Superior temporal gyrus (tissue), 1 donor: Measurements from ENCODE around the gene MYBPC1.
"Not testable (repeated sequence)": the region's sequence is repeated elsewhere in the genome, so short reads cannot be mapped to it uniquely, and the experiment has no call there.

ENCODE experiments used
- DNase-seq: peaks from one replicate; pipeline ENCODE4 v3.0.0-alpha.2; 2016; ENCODE audit errors: extremely low spot score

MYBPC1 gene

GRCh38 chr12:101653503-101653902, 58.7 kb downstream of the MYBPC1 start:
- DNase-seq, result no peak

DNA sequence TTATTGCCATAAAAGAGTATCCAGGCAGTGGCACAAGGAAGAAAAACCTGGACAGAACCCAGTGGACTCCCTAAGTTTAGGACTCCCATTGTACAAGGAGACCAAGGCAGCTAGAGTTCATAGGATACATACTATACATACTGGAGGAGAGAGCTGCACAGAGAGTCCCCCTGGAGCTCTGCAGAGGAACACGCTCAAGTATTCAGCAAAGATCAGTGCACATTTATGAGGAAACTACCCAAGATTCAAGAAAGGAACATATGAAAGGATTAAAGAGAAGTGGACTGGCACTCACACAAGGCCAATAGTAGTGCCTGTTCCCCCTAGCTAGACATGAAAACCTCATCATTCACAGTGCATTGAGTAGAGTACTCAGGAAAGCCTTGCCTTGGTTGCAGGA, 59.7 kb downstream of the MYBPC1 start:
- no peak for DNase-seq

GRCh38 chr12:101655393-101655792, 60.6 kb downstream of the MYBPC1 start:
- no peak for DNase-seq

DNA sequence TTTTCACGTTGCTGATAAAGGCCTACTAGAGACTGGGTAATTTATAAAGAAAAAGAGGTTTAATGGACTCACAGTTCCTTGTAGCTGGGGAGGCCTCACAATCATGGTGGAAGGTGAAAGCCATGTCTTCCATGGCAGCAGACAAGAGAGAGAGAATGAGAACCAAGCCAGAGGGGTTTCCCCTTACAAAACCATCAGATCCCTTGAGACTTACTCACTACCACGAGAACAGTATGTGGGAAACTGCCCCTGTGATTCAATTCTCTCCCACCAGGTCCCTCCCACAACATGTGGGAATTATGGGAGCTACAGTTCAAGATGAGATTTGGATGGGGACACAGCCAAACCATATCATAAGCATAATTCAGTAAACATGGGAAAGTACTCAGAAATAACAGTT, 65.9 kb downstream of the MYBPC1 start:
- not testable (repeated sequence) for DNase-seq

DNA sequence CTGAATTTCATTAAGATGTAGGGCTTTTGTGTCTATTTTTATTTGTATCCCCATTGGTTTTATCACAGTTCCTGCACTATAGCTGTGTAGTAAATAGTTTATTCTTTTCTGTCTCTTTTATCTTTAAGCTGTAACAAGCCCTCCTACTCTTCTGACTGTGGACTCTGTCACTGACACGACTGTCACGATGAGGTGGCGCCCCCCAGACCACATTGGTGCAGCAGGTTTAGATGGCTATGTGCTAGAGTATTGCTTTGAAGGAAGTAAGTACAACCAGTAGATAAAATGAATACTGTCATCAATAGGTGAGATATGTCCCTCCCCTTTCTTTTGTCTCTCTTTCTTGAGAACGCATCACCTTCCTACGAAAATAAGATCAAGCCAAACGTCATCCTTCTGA, 68.5 kb downstream of the MYBPC1 start:
- no peak for DNase-seq

- no peak for DNase-seq
Measured at GRCh38 chr12:101664992-101665391, 70.2 kb downstream of the MYBPC1 start.

GRCh38 chr12:101666052-101666728, 71.4 kb downstream of the MYBPC1 start:
- no peak for DNase-seq

GRCh38 chr12:101667591-101667990, 72.8 kb downstream of the MYBPC1 start:
- DNase-seq, result no peak

DNA sequence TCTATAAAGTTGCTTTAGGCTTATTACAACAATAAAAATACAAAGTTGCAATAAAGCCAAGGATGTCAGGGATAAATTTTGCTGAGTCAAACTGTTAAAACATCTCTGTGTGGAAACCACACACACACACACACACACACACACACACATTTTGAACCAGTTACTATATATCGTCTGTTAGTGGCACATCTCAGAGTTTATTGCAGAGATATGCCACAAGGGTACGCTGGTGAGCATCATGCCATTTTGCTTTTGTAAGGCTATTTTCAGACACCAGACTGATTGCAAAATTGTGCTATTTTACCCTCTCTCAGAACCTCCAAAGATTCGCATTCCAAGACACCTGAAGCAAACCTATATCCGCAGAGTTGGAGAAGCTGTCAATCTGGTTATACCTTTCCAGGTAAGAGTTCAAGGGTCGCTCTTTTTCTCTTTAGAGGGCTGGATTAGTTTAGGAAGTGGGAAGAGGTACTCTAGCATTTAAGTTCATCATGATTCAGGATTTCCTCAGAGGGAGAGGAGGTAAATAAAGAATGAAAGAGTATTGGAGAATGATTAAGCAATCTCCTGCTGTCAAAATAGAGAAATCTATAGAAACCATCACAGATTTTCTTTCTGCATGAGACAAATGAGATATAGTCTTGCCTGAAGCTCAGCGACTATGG, 75.4 kb downstream of the MYBPC1 start:
- DNase-seq, result no peak

- DNase-seq, result no peak
Measured at GRCh38 chr12:101671157-101671791, 76.5 kb downstream of the MYBPC1 start.

DNA sequence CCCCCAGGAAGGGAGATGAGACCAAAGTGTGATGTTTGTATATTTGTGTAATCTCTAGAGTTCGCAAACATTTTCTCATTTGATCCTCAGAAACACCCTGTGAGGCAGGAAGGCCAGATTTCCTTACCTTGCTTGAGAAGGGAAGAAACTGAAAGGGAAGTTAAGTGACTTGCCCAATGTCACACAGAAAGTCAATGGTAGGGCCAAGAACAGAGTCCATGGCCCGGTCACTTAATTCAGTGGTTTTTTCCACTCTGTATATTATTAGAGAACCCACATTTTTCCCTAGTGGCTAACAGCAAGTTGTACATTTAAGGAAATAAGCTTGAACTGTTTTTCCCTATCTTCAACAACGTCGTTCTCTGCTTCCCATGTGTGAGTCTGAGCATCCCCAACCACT, 77.1 kb downstream of the MYBPC1 start:
- DNase-seq, result no peak

- no peak for DNase-seq
Measured at GRCh38 chr12:101675555-101675954, 80.8 kb downstream of the MYBPC1 start.

GRCh38 chr12:101676497-101676896, 81.7 kb downstream of the MYBPC1 start:
- not testable (repeated sequence) for DNase-seq

DNA sequence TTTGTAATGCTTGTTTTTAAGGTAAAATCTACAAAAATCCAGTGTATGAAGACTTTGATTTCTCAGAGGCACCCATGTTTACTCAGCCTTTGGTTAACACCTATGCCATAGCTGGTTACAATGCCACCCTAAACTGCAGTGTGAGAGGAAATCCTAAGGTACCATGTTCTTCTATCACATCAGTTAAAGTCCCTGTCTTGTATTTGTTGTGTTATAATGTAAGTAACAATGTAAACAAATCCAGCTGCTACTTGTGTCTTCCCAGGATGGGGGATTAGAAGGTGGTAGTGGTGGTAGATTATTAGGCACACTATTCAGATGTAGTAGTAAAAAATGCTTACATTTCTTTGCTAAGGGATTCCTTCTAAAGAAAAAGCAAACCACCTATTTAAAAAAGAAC, 83.3 kb downstream of the MYBPC1 start:
- no peak for DNase-seq

GRCh38 chr12:101680240-101680639, 85.5 kb downstream of the MYBPC1 start:
- DNase-seq, result no peak

GRCh38 chr12:101680647-101681046, 85.9 kb downstream of the MYBPC1 start:
- no peak for DNase-seq

GRCh38 chr12:101681627-101682026, 86.9 kb downstream of the MYBPC1 start:
- DNase-seq, result not testable (repeated sequence)

GRCh38 chr12:101685092-101685491, 90.3 kb downstream of the MYBPC1 start:
- no peak for DNase-seq

DNA sequence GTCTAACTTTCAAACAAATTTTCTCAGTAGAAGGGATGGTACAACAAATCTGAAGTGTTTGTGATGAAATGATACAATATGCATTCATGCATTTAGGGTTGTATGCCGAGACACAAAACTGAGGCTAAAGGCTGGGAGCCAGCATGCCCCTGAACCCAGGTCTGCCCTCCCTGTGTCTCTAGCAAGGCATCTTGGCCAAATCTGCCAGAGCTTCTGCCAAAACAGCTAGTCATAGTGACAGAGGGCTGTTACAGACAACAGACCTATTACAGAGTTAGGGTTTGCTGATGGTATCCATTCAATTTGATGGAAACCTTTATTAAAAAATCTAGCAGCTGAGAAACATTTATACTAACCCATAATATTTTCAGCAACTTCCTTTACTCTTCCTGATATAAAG, 91.4 kb downstream of the MYBPC1 start:
- no peak for DNase-seq

- DNase-seq, result no peak
Measured at GRCh38 chr12:101690544-101691098, 95.8 kb downstream of the MYBPC1 start.

DNA sequence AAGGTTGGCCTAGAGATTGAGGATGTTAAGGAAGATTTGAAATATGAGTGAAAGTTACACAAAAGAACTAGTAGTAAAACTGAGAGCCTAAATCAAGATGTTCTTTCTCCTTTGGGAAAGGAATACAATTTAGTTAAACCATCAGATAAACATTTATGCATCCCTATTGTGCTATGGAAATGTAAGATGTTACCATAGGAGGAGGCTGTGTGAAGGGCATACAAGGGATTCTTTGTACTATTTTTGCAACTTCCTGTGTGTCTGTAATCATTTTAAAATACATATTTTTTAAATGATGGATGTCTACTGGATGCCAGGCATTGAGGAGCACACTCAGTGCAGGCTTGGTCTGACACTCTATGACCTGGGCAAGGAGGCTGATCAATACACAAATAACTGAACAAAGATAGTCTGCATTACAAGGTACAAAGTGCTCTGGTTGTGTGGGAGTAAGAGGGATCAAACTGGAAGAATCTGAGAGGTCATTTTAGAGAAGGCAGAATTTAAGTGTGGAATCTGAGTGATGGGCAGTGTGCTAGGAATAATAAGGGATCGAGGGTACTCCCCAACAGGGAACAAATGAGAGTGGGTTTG, 96.8 kb downstream of the MYBPC1 start:
- DNase-seq, result no peak

DNA sequence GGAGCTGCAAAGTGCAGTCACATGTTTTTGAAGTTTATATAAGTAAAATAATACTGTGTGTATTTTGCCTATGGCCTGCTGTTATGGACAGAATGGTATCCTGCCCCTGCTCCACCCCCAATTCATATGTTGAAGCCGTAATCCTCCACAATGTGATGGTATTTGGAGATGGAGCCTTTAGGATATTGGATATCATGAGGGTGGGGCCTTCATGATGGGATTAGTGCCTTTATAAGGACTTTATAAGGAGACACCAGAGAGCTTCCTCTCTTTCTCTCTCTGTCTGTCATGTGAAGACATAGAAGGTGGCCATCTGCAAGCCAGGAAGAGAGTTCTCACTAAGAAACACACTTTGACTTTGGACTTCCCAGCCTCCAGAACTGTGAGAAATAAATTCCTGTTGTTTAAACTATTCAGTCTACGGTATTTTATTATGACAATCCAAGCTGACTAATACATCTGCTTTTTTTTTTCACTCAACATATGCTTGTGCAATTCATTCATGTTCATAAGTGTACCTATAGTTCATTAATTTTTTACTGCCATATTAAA, 99.6 kb downstream of the MYBPC1 start:
- no peak for DNase-seq
